Suprapubic skin (tissue), 4 donors: ENCODE measurements around the gene BEST4.

Experiments used
- POLR2A ChIP-seq, 2 donors: fragments of 450-650 bp; IDR thresholded peaks; one replicate each; pipeline ENCODE4 v1.6.1; 2017; ENCODE audit warnings: antibody characterized with exemption in 2 of 2, mild to moderate bottlenecking in 2 of 2, moderate library complexity in 2 of 2
- POLR2AphosphoS5 ChIP-seq, 3 donors: sonication (generic); formaldehyde crosslinking; IDR thresholded peaks; one replicate each; pipeline ENCODE4 v1.6.1; 2017; ENCODE audit warnings: antibody characterized with exemption in 3 of 3
- TF ChIP-seq, protein P1 (sequence below), 2 donors: fragments of 200-600 bp in 1 of 2; fragments of 450-650 bp in 1 of 2; sonication (generic) in 1 of 2; IDR thresholded peaks; one replicate each; pipeline ENCODE4 v1.5.1; 2016 to 2019; ENCODE audit warnings: antibody characterized with exemption in 2 of 2, mild to moderate bottlenecking in 1 of 2, moderate library complexity in 1 of 2

- TF ChIP-seq POLR2AphosphoS5 (IDR thresholded peaks at IDR 0.05) (no peak), POLR2A (IDR thresholded peaks at IDR 0.05) (no peak)
- TF ChIP-seq, protein P1, sequence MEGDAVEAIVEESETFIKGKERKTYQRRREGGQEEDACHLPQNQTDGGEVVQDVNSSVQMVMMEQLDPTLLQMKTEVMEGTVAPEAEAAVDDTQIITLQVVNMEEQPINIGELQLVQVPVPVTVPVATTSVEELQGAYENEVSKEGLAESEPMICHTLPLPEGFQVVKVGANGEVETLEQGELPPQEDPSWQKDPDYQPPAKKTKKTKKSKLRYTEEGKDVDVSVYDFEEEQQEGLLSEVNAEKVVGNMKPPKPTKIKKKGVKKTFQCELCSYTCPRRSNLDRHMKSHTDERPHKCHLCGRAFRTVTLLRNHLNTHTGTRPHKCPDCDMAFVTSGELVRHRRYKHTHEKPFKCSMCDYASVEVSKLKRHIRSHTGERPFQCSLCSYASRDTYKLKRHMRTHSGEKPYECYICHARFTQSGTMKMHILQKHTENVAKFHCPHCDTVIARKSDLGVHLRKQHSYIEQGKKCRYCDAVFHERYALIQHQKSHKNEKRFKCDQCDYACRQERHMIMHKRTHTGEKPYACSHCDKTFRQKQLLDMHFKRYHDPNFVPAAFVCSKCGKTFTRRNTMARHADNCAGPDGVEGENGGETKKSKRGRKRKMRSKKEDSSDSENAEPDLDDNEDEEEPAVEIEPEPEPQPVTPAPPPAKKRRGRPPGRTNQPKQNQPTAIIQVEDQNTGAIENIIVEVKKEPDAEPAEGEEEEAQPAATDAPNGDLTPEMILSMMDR (IDR thresholded peaks at IDR 0.05) = no peak
Observed at GRCh38 chr1:44811234-44811633, 23.3 kb upstream of the BEST4 start.
